GM21367 (cell line): Measurements from ENCODE around the gene C10orf143.

Experiments
- ATAC-seq: cut with Tn5 transposase; IDR thresholded peaks from one replicate; pipeline ENCODE4 v1.9.1; 2021; ENCODE audit not compliant: unreplicated experiment

Gene C10orf143

GRCh38 chr10:130054021-130054420, 56.6 kb downstream of the C10orf143 start:
- no peak for ATAC-seq

GRCh38 chr10:130053561-130053960, 57.1 kb downstream of the C10orf143 start:
- ATAC-seq = no peak

DNA sequence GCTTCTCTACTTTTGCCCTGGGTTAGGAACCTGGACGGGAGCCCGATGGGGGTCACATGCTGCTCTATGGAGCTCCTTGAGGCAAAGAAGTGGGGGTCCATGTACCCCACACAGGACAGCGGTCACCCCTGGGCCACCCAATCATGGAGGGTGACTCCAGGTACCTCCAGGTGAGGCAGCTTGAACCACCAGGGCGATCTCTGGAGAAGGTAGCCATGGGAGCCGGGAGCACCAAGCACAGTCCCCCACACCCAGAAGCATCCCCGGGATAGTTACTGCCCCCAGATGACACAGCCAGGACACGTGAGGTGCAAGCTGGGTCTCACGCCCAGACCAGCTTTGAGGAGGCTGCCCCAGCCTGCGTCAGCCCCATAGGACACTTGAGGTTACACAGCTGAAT, 58.4 kb downstream of the C10orf143 start:
- no peak for ATAC-seq

GRCh38 chr10:130050721-130051120, 59.9 kb downstream of the C10orf143 start:
- no peak for ATAC-seq

DNA sequence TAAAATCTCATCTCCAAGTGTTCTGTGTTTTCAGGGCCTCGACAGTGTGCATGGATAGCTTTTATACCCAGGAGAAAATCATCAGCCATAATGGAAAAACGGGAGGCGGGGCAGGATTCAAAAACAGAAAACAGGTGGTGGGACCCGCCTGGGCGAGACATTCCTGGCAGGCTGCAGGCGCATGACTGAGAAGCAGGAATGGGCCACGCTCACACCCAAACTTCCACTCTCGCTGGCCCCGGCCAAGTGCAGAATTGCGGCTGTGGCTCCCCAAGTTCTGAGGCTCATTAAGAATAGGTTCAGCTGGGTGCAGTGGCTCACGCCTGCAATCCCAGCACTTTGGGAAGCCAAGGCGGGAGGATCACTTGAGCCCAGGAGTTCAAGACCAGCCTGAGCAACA, 60.6 kb downstream of the C10orf143 start:
- ATAC-seq = no peak

GRCh38 chr10:130049244-130049643, 61.4 kb downstream of the C10orf143 start:
- ATAC-seq = no peak

- no peak for ATAC-seq
Measured at GRCh38 chr10:130048081-130048480, 62.5 kb downstream of the C10orf143 start.

DNA sequence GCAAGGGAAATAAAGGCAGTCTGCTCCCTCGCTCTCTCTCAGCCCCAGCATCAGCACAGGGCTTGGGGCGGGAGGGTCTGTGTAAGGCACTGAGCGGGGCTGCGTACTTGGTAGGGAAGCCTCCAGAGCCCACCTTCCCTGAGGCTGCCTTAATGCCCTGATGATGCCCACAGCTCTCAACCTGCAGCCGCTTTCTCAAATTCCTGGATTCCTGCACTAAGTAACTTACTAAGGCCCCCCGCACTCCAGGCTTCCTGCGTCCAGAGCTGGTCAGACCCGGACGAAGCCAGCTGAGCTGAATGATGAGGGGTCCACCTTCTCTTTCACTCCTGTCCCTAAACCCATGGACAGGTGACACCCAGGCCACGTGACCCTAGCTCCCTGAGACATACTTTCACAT, 63.3 kb downstream of the C10orf143 start:
- ATAC-seq = no peak

- no peak for ATAC-seq
Measured at GRCh38 chr10:130046591-130046990, 64.0 kb downstream of the C10orf143 start.

- ATAC-seq = no peak
Measured at GRCh38 chr10:130045801-130046321, 64.8 kb downstream of the C10orf143 start.

DNA sequence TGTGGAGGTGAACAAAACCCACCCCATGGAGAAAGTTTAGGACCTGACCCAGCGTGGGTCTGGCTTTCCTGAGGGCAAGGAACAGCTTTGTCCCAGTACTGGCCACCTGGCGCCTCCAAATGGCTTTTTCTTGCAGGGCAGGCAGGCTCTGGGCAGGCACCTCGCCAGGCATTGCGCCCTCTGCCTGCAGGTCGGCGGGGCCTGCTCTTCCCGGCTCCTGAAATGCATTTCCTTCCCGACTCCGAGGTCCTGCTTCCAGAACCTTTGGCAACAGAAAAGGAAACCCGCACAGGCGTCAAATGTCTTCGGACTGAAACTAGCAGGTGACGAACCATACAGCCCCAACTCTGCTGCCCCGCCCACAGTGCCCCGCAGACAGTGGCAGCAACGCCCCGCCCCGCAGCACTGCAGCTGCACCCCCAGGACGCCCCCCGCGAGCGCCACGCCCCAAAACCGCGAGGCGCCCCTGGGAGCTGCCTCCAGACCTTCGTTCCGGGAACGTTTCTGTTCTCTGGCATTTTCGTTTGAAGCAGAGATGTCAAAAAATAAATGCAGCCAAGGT, 65.5 kb downstream of the C10orf143 start:
- no peak for ATAC-seq

GRCh38 chr10:130044067-130045061, 66.3 kb downstream of the C10orf143 start:
- no peak for ATAC-seq

DNA sequence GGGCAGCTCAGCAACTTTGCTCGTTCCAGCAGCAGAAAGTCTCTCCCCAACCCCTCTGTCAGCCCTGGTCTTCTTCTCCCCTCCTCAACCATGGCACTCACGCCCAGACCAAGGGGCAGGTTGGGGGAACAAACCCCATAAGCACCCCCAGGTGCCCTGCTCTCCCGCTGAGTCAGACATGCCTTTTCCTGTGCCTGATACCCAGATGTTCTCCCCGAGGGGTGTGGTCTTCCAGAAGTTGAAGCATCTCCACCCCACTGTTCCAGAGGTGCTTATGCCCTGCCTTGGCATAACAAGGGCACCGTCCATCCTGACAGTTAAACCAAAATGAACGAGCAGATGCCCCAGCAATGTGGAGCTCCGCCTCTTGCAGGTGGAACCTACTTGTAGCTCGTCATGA, 67.1 kb downstream of the C10orf143 start:
- no peak for ATAC-seq

DNA sequence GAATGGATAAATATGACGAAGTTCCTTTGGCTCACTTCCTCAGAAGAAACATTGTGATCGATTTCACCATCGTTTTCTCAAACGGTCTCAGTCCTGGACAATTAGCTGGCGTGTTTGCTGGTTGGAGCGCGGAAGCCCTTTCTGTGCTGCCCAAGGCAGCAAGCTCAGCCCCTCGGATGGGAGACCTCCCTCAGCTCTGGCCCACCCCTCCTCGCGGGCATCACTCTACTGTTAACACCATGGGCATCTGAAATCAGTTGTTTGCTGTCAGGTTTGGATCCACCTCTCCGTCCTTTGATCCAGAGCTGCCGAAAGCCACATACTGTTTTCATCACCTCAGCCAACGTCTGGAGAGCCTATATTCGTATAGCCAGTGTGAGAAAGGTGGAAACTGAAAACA, 68.2 kb downstream of the C10orf143 start:
- no peak for ATAC-seq

GRCh38 chr10:130041451-130042371, 68.9 kb downstream of the C10orf143 start:
- no peak for ATAC-seq

DNA sequence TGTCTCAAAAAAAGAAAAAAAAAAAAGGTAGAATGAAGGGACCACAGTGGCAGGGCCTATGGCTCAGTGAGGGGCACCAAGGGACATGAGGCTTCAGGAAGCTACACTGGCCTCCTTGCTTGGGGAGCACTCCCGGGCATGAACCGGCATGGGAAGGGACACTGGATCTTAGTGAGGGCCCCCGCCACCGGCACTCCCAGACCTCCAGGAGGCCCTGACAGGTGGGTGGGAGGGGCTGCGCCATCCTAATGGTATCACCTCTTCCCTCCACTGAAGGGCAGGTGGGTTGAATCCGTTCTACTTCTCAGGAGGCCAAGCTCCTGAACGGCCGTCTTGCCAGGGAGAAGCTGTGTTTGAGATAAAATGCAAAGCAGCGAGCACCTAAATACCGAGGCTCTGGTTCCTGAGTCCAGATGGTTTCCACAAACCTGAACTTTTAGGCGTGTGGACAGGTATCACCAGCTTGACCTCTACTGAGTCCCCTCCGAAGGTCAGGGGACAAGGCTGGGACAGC, 69.8 kb downstream of the C10orf143 start:
- ATAC-seq = no peak

GRCh38 chr10:130040351-130040750, 70.3 kb downstream of the C10orf143 start:
- ATAC-seq = no peak

DNA sequence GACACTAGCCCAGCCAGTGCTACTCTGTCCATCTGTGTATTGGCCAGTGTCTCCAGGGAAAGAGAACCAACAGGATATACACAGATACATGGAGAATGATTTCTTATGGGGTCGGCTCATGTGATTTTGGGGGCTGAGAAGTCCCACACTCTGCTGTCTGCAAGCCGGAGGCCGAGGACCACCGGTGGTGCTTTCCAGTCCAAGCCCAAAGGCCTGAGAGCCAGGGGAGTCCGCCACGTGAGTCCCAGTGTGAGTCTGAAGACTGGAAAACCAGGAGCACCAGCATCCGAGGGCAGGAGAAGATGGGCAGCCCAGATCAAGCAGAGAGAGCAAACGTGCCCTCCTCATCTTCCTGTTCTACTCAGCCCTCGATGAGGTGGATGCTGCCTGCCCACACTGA, 71.5 kb downstream of the C10orf143 start:
- no peak for ATAC-seq

DNA sequence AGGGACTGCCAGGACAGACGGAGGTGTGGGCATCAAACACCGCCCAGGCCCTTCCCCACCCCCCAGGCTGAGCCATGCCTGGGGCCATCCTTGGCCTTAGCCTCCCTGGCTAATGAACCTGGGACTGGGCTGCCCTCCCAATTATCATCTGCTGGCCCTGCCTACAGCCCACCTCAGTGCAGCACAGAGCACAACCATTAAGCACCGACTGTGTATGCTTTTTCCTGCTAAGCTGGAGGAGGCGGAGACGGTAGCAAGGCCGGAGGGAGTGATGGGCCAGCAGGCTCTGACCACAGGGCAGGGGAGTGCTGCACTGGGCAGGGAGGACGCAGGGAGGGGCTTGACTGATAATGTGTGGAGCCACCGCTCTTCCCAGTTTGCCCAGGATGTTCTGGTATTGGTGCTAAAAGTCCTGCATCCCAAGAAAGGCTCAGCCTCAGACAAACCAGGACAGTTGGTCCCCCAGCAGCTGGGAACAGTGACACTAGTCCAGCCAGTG, 72.0 kb downstream of the C10orf143 start:
- ATAC-seq = no peak

DNA sequence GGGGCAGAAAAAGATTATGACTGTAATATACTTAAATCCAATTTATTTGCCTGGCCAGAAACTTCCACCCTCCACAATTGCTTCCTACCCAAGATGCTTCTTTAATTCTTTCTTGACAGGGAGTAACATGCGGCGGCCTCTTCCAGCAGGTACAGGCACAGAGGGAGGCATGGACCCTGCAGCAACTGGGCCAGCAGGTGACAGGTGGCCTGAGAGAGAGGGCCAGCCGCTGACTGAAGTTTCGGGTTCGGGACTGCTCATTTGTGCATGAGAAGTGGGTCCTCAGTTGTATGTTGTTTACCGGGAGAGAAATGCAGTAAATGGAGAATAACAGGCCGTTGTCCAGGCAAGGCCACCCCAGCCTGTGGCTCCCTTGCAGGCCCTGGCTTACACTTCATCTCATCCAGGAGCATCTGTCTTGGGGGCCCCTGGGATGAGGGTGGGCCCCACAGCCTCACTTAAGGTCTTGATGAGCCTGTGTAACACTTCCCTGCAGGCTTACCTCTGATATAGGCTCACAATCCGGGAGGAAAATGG, 72.5 kb downstream of the C10orf143 start:
- no peak for ATAC-seq
